Caco-2 (cell line): ENCODE measurements around the gene VAPB. TPM values are rescaled to one million over a fixed set of nuclear protein-coding genes. Genes with fewer than 3 reads are reported as not detected.
"Not testable (repeated sequence)": the region's sequence is repeated elsewhere in the genome, so short reads cannot be mapped to it uniquely, and the experiment has no call there.

ENCODE experiments used
- BruUV-seq: library from RNA; stranded (reverse); fragments of 400-500 nt; replicated peaks from 2 replicates; lab custom pipeline; 2021; lab: Mats Ljungman, UMichigan
- CTCF ChIA-PET: fragments of 300-600 bp; sonication (Branson Sonifier 250); formaldehyde crosslinking; loops from one replicate; lab custom pipeline; 2022; ENCODE audit warnings: antibody characterized with exemption; lab: Charles Lee
- POLR2A ChIA-PET: fragments of 300-600 bp; sonication (Branson Sonifier 250); formaldehyde crosslinking; loops from one replicate; lab custom pipeline; 2022; ENCODE audit warnings: antibody characterized with exemption; lab: Charles Lee
- DNase-seq, 2 experiments: peaks; one replicate each; pipeline versions ENCODE4 v3.0.0 to v3.0.0-alpha.2; 2020 to 2022
- H3K27me3 ChIP-seq: replicated peaks from 2 replicates; pipeline ENCODE4 v1.6.0; 2011; ENCODE audit warnings: low read length; ENCODE audit not compliant: control insufficient read depth, insufficient read depth
- H3K36me3 ChIP-seq: 2 replicates; pipeline ENCODE4 v1.5.1; 2011; ENCODE audit warnings: low read length; ENCODE audit not compliant: control insufficient read depth, insufficient read depth
- H3K4me1 ChIP-seq: fragments of 250-450 bp; sonication (Bioruptor Pico); 2 replicates; pipeline ENCODE4 v1.5.1; 2020; ENCODE audit warnings: mild to moderate bottlenecking
- H3K4me3 ChIP-seq: 2 replicates; pipeline ENCODE4 v1.5.1; 2011; ENCODE audit warnings: low read depth, mild to moderate bottlenecking, control low read depth, low read length
- H3K9me3 ChIP-seq: fragments of 250-450 bp; sonication (Bioruptor Pico); 2 replicates; pipeline ENCODE4 v1.5.1; 2020; ENCODE audit warnings: mild to moderate bottlenecking, moderate library complexity
- H3K27ac Mint-ChIP-seq: one replicate; pipeline ENCODE4 v1.8.0; 2022; ENCODE audit warnings: mixed read lengths; ENCODE audit not compliant: unreplicated experiment
- H3K27me3 Mint-ChIP-seq: one replicate; pipeline ENCODE4 v1.8.0; 2022; ENCODE audit warnings: mixed read lengths; ENCODE audit not compliant: insufficient read depth, unreplicated experiment
- H3K36me3 Mint-ChIP-seq: one replicate; pipeline ENCODE4 v1.8.0; 2022; ENCODE audit warnings: mild to moderate bottlenecking, mixed read lengths; ENCODE audit not compliant: insufficient read depth, unreplicated experiment
- H3K4me1 Mint-ChIP-seq: one replicate; pipeline ENCODE4 v1.8.0; 2022; ENCODE audit warnings: low read depth, mixed read lengths; ENCODE audit not compliant: unreplicated experiment
- H3K4me3 Mint-ChIP-seq: one replicate; pipeline ENCODE4 v1.8.0; 2022; ENCODE audit warnings: mild to moderate bottlenecking, moderate library complexity, mixed read lengths; ENCODE audit not compliant: unreplicated experiment
- H3K9me3 Mint-ChIP-seq: one replicate; pipeline ENCODE4 v1.8.0; 2022; ENCODE audit warnings: mixed read lengths; ENCODE audit not compliant: unreplicated experiment
- intact Hi-C: fragments of 100-400 bp; cut with micrococcal nuclease; formaldehyde crosslinking; loops from one replicate; pipeline ENCODE4 v1.10.0; 2022; ENCODE audit not compliant: unreplicated experiment
- total RNA-seq: library from RNA; stranded (reverse); gene quantifications from 2 replicates; pipeline ENCODE4 v1.2.3, GENCODE V29; 2022
- TF ChIP-seq, protein P1 (sequence below), 2 experiments: fragments of 200-600 bp in 1 of 2; IDR thresholded peaks; 1 replicate in 1 of 2; 2 replicates in 1 of 2; pipeline versions ENCODE4 v1.5.1 to v1.8.0; 2011 to 2022; ENCODE audit warnings: antibody characterized with exemption in 1 of 2, control low read depth in 1 of 2, inconsistent platforms in 1 of 2, low read depth in 1 of 2, low read length in 1 of 2, mild to moderate bottlenecking in 1 of 2, moderate library complexity in 1 of 2; ENCODE audit not compliant: insufficient read depth in 1 of 2, severe bottlenecking in 1 of 2, unreplicated experiment in 1 of 2

VAPB gene
- total RNA-seq, 1 experiment from 2014 or later = 186 TPM

DNA sequence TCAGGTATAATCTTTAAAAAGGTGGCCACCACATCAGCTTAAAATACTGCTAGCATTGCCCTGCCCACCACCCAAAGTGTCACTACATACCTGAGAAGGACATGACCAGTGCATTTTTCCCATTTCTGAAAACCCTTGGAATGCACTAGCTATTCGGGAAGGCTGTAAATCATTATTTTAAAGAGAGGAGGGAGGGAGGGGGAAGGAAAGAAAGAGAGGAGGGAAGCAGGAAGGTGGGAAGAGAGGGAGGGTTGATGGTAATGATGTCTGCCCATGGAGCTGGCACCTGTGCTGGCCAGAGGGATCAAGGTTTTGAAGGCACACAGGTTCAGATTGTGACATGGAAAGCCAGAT, 32.4 kb downstream of the VAPB start:
- Histone ChIP-seq H3K9me3 (no peaks in the 10 kb centered on the region), H3K36me3 (peaks cover 2% of the 10 kb centered on the region; the same call in 1 of the 2 replicates), H3K27me3 (no peaks in the 10 kb centered on the region), H3K4me1 (peaks cover 71% of the 10 kb centered on the region), H3K4me3 (no peak overlapping the region)
- Mint-ChIP-seq H3K27me3 (no peaks in the 10 kb centered on the region), H3K4me3 (peak overlapping the region; percentile 50), H3K36me3 (peaks cover 58% of the 10 kb centered on the region), H3K9me3 (no peaks in the 10 kb centered on the region), H3K4me1 (peaks cover 65% of the 10 kb centered on the region), H3K27ac (peak overlapping the region; percentile 89)
- DNase-seq = peak; percentile 74 to 79
- TF ChIP-seq, protein P1, sequence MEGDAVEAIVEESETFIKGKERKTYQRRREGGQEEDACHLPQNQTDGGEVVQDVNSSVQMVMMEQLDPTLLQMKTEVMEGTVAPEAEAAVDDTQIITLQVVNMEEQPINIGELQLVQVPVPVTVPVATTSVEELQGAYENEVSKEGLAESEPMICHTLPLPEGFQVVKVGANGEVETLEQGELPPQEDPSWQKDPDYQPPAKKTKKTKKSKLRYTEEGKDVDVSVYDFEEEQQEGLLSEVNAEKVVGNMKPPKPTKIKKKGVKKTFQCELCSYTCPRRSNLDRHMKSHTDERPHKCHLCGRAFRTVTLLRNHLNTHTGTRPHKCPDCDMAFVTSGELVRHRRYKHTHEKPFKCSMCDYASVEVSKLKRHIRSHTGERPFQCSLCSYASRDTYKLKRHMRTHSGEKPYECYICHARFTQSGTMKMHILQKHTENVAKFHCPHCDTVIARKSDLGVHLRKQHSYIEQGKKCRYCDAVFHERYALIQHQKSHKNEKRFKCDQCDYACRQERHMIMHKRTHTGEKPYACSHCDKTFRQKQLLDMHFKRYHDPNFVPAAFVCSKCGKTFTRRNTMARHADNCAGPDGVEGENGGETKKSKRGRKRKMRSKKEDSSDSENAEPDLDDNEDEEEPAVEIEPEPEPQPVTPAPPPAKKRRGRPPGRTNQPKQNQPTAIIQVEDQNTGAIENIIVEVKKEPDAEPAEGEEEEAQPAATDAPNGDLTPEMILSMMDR (IDR thresholded peaks at IDR 0.05; ENCODE audit: insufficient read depth in 1 of 2, low read depth in 1 of 2, low read length in 1 of 2, severe bottlenecking in 1 of 2, unreplicated experiment in 1 of 2) = no peak
- no TSS peak for BruUV-seq
- intact Hi-C loops = loop anchor here (10.0 kb wide), 1 partner anchor 97 kb away; no protein-coding TSS in a partner anchor
- POLR2A ChIA-PET = interaction anchor here (0.6 to 1.6 kb wide), 5 partner anchors 16 to 231 kb away, joined by 4 to 20 read pairs (median 5); partner anchors contain the start of gene VAPB
- CTCF ChIA-PET = interaction anchor here (0.5 to 1.5 kb wide), 7 partner anchors 13 to 611 kb away, joined by 3 to 7 read pairs (median 3); partner anchors contain the start of genes STX16 and VAPB

GRCh38 chr20:58424218-58424969, 35.4 kb downstream of the VAPB start:
- peak overlapping the region; percentile 66 for H3K27ac Mint-ChIP-seq

DNA sequence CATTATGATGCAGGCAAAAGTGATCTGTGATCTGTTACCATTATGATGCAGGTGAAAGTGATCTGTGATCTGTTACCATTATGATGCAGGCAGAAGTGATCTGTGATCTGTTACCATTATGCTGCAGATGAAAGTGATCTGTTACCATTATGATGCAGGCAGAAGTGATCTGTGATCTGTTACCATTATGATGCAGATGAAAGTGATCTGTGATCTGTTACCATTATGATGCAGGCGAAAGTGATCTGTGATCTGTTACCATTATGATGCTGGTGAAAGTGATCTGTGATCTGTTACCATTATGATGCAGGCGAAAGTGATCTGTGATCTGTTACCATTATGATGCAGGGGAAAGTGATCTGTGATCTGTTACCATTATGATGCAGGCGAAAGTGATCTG, 38.5 kb downstream of the VAPB start:
- H3K27me3 Mint-ChIP-seq, H3K9me3 ChIP-seq, POLR2A ChIA-PET, H3K9me3 Mint-ChIP-seq, H3K36me3 ChIP-seq, H3K27me3 ChIP-seq, DNase-seq, H3K4me3 ChIP-seq, BruUV-seq, CTCF ChIA-PET, H3K4me3 Mint-ChIP-seq, H3K27ac Mint-ChIP-seq: not testable (repeated sequence)
- H3K4me1 Mint-ChIP-seq = peaks cover 32% of the 10 kb centered on the region
- H3K4me1 ChIP-seq = peaks cover 53% of the 10 kb centered on the region
- intact Hi-C loops = loop anchor here (10.0 kb wide), 1 partner anchor 103 kb away; no protein-coding TSS in a partner anchor
- peaks cover 38% of the 10 kb centered on the region for H3K36me3 Mint-ChIP-seq

More at GRCh38 chr20:58424218-58424969, 35.4 kb downstream of the VAPB start:
- CTCF ChIA-PET = interaction anchor here (0.5 to 1.6 kb wide), 6 partner anchors 10 to 614 kb away, joined by 3 to 10 read pairs (median 4); partner anchors contain the start of genes STX16 and VAPB
- intact Hi-C loops = loop anchor here (10.0 kb wide), 1 partner anchor 100 kb away; no protein-coding TSS in a partner anchor
- no peaks in the 10 kb centered on the region for H3K9me3 Mint-ChIP-seq
- POLR2A ChIA-PET = interaction anchor here (1.0 to 1.4 kb wide), 2 partner anchors 10 to 35 kb away, joined by 3 to 26 read pairs; partner anchors contain the start of gene VAPB
- no peak overlapping the region for H3K4me3 ChIP-seq
- H3K36me3 Mint-ChIP-seq = peaks cover 40% of the 10 kb centered on the region
- H3K4me1 Mint-ChIP-seq = peaks cover 47% of the 10 kb centered on the region
- H3K4me3 Mint-ChIP-seq = peak overlapping the region; percentile 37
- no peaks in the 10 kb centered on the region for H3K27me3 ChIP-seq
- BruUV-seq = no TSS peak
- TF ChIP-seq, protein P1 (IDR thresholded peaks at IDR 0.05; ENCODE audit: insufficient read depth in 1 of 2, low read depth in 1 of 2, low read length in 1 of 2, severe bottlenecking in 1 of 2, unreplicated experiment in 1 of 2) = no peak
- DNase-seq = no peak
- H3K36me3 ChIP-seq = peaks cover 4% of the 10 kb centered on the region; the same call in 1 of the 2 replicates
- no peaks in the 10 kb centered on the region for H3K9me3 ChIP-seq
- H3K4me1 ChIP-seq = peaks cover 66% of the 10 kb centered on the region
- H3K27me3 Mint-ChIP-seq = no peaks in the 10 kb centered on the region
